Measurements from ENCODE around the gene PDE9A.

The PDE9A gene

GRCh38 chr21:42724226-42724920 lies 71.0 kb downstream of the PDE9A start:
- H3K4me3 ChIP-seq (ENCODE audit: low read depth, low read length), result no peak overlapping the region
- in situ Hi-C loops (cut with HindIII; ENCODE audit: low sequenced_read_pairs), result no loop called here
- DNase-seq (ENCODE audit: low read depth), result peak; percentile 81
- TF ChIP-seq CTCF (IDR thresholded peaks at IDR 0.05; ENCODE audit: low read depth, low read length, missing control alignments), result no peak

GRCh38 chr21:42725416-42725930 lies 72.1 kb downstream of the PDE9A start:
- no peak overlapping the region for H3K4me3 ChIP-seq (ENCODE audit: low read depth, low read length)
- no peak for DNase-seq (ENCODE audit: low read depth)
- in situ Hi-C loops (cut with HindIII; ENCODE audit: low sequenced_read_pairs), result no loop called here
- no peak for TF ChIP-seq CTCF (IDR thresholded peaks at IDR 0.05; ENCODE audit: low read depth, low read length, missing control alignments)

- H3K4me3 ChIP-seq (ENCODE audit: low read depth, low read length), result no peak overlapping the region
- no peak for DNase-seq (ENCODE audit: low read depth)
- in situ Hi-C loops (cut with HindIII; ENCODE audit: low sequenced_read_pairs), result loop anchor here (10.0 kb wide), 1 partner anchor 117 kb away; no protein-coding TSS in a partner anchor
- TF ChIP-seq CTCF (IDR thresholded peaks at IDR 0.05; ENCODE audit: low read depth, low read length, missing control alignments), result no peak
Measured at GRCh38 chr21:42731264-42732032, 78.0 kb downstream of the PDE9A start.

GRCh38 chr21:42732033-42732410 lies 78.6 kb downstream of the PDE9A start:
- in situ Hi-C loops (cut with HindIII; ENCODE audit: low sequenced_read_pairs), result loop anchor here (10.0 kb wide), 1 partner anchor 117 kb away; no protein-coding TSS in a partner anchor
- DNase-seq (ENCODE audit: low read depth), result no peak
- TF ChIP-seq CTCF (IDR thresholded peaks at IDR 0.05; ENCODE audit: low read depth, low read length, missing control alignments), result no peak
- no peak overlapping the region for H3K4me3 ChIP-seq (ENCODE audit: low read depth, low read length)

GRCh38 chr21:42733037-42733627 lies 79.7 kb downstream of the PDE9A start:
- no peak overlapping the region for H3K4me3 ChIP-seq (ENCODE audit: low read depth, low read length)
- TF ChIP-seq CTCF (IDR thresholded peaks at IDR 0.05; ENCODE audit: low read depth, low read length, missing control alignments), result no peak
- in situ Hi-C loops (cut with HindIII; ENCODE audit: low sequenced_read_pairs), result loop anchor here (10.0 kb wide), 1 partner anchor 118 kb away; no protein-coding TSS in a partner anchor
- DNase-seq (ENCODE audit: low read depth), result peak; percentile 37

GRCh38 chr21:42733874-42734273 lies 80.5 kb downstream of the PDE9A start:
- no peak overlapping the region for H3K4me3 ChIP-seq (ENCODE audit: low read depth, low read length)
- TF ChIP-seq CTCF (IDR thresholded peaks at IDR 0.05; ENCODE audit: low read depth, low read length, missing control alignments), result no peak
- DNase-seq (ENCODE audit: low read depth), result no peak
- in situ Hi-C loops (cut with HindIII; ENCODE audit: low sequenced_read_pairs), result loop anchor here (10.0 kb wide), 1 partner anchor 119 kb away; no protein-coding TSS in a partner anchor

Measured in astrocyte of the cerebellum (primary cell).